ACHN (cell line): ENCODE results near the gene CDON.
"Not testable (repeated sequence)": the region's sequence is repeated elsewhere in the genome, so short reads cannot be mapped to it uniquely, and the experiment has no call there.

ENCODE experiments used
- DNase-seq: peaks from one replicate; pipeline ENCODE4 v3.0.0-alpha.2; 2015
- in situ Hi-C: cut with HindIII; loops from 2 replicates; pipeline ENCODE4 v1.10.0; 2017; ENCODE audit warnings: low sequenced_read_pairs, low pct_ligation_motif_present, low pct_unique_long_range_greater_than_20kb

Gene CDON

GRCh38 chr11:125921042-125921441 is 141.6 kb downstream of the CDON start:
- DNase-seq, result no peak
- in situ Hi-C loops, result loop anchor here (25.0 kb wide), 1 partner anchor 291 kb away; the partner anchor contains the start of genes FAM118B and RPUSD4

- DNase-seq, result no peak
- in situ Hi-C loops, result loop anchor here (25.0 kb wide), 1 partner anchor 294 kb away; the partner anchor contains the start of genes FAM118B and RPUSD4
Measured at GRCh38 chr11:125918140-125918840, 144.4 kb downstream of the CDON start.

GRCh38 chr11:125916683-125917347 is 145.9 kb downstream of the CDON start:
- in situ Hi-C loops, result loop anchor here (25.0 kb wide), 1 partner anchor 295 kb away; the partner anchor contains the start of genes FAM118B and RPUSD4
- DNase-seq, result no peak

- in situ Hi-C loops, result loop anchor here (25.0 kb wide), 1 partner anchor 298 kb away; the partner anchor contains the start of genes FAM118B and RPUSD4
- not testable (repeated sequence) for DNase-seq
Measured at GRCh38 chr11:125914601-125915000, 148.1 kb downstream of the CDON start.

- in situ Hi-C loops, result loop anchor here (25.0 kb wide), 1 partner anchor 302 kb away; the partner anchor contains the start of genes FAM118B and RPUSD4
- DNase-seq, result no peak
Measured at GRCh38 chr11:125910226-125910849, 152.3 kb downstream of the CDON start.
